ENCODE data around the gene CYP24A1. TPM values are rescaled to one million over a fixed set of nuclear protein-coding genes. Genes with fewer than 3 reads are reported as not detected.

CYP24A1 gene
- total and polyA plus RNA-seq, 2 experiments from 2014 or later, result 0.43 to 1.2 TPM

- peak; percentile 23 for DNase-seq
- H3K4me2 ChIP-seq (ENCODE audit: unreplicated experiment), result no peak overlapping the region
- TF ChIP-seq EZH2 (IDR thresholded peaks at IDR 0.05; ENCODE audit: insufficient read depth, poor library complexity, severe bottlenecking), result no peak
- TF ChIP-seq EZH2phosphoT487 (IDR thresholded peaks at IDR 0.05; ENCODE audit: insufficient read depth, low read depth), result no peak
- no peak overlapping the region for H3K27ac ChIP-seq
- H3K9me2 ChIP-seq (ENCODE audit: insufficient read depth), result no peaks in the 10 kb centered on the region
- H3K4me3 ChIP-seq, result no peak overlapping the region
- H3F3A ChIP-seq (ENCODE audit: insufficient read depth), result peaks cover 6% of the 10 kb centered on the region
- in situ Hi-C loops (cut with MboI), result loop anchor here (10.0 kb wide), 1 partner anchor 535 kb away; no protein-coding TSS in a partner anchor
- no peaks in the 10 kb centered on the region for H4K20me1 ChIP-seq (ENCODE audit: insufficient read depth)
- H3K4me1 ChIP-seq (ENCODE audit: insufficient read depth), result peaks cover 9% of the 10 kb centered on the region; the same call in 1 of the 2 replicates
- no peak overlapping the region for H3K9ac ChIP-seq
- H3K79me2 ChIP-seq (ENCODE audit: insufficient read depth), result no peaks in the 10 kb centered on the region
- H2AFZ ChIP-seq, result no peak overlapping the region
- no peaks in the 10 kb centered on the region for H3K36me3 ChIP-seq (ENCODE audit: low read depth)
- no peaks in the 10 kb centered on the region for H3K27me3 ChIP-seq (replicated peaks; ENCODE audit: insufficient read depth)
- no peaks in the 10 kb centered on the region for H3K9me3 ChIP-seq (ENCODE audit: low read depth)
Observed at GRCh38 chr20:54110041-54110440, 63.7 kb downstream of the CYP24A1 start.

- H2AFZ ChIP-seq, result no peak overlapping the region
- TF ChIP-seq EZH2phosphoT487 (IDR thresholded peaks at IDR 0.05; ENCODE audit: insufficient read depth, low read depth) (no peak), EZH2 (IDR thresholded peaks at IDR 0.05; ENCODE audit: insufficient read depth, poor library complexity, severe bottlenecking) (no peak)
- in situ Hi-C loops (cut with MboI), result no loop called here
- no peaks in the 10 kb centered on the region for H3F3A ChIP-seq (ENCODE audit: insufficient read depth)
- no peaks in the 10 kb centered on the region for H3K9me3 ChIP-seq (ENCODE audit: low read depth)
- H3K4me2 ChIP-seq (ENCODE audit: unreplicated experiment), result no peak overlapping the region
- no peak for DNase-seq
- H3K79me2 ChIP-seq (ENCODE audit: insufficient read depth), result no peaks in the 10 kb centered on the region
- no peaks in the 10 kb centered on the region for H3K9me2 ChIP-seq (ENCODE audit: insufficient read depth)
- H3K4me3 ChIP-seq, result no peak overlapping the region
- no peaks in the 10 kb centered on the region for H4K20me1 ChIP-seq (ENCODE audit: insufficient read depth)
- no peak overlapping the region for H3K9ac ChIP-seq
- 75 to 89% methylated on average over 1 of the region's 1 CpG for WGBS, 2 experiments (ENCODE audit: low coverage in 1 of 2, low lambda C conversion rate in 2 of 2, missing lambda C conversion rate in 2 of 2)
- no peaks in the 10 kb centered on the region for H3K27me3 ChIP-seq (replicated peaks; ENCODE audit: insufficient read depth)
- 0 out of 2 replicates have a peak, but pooled peaks cover 7% of the 10 kb centered on the region for H3K4me1 ChIP-seq (ENCODE audit: insufficient read depth)
- no peaks in the 10 kb centered on the region for H3K36me3 ChIP-seq (ENCODE audit: low read depth)
- H3K27ac ChIP-seq, result no peak overlapping the region
Observed at GRCh38 chr20:54108817-54109216, 65.0 kb downstream of the CYP24A1 start.

- Histone ChIP-seq H3K9me2 (ENCODE audit: insufficient read depth) (no peaks in the 10 kb centered on the region), H2AFZ (no peak overlapping the region), H3K36me3 (ENCODE audit: low read depth) (no peaks in the 10 kb centered on the region), H3K4me3 (no peak overlapping the region), H3K9ac (no peak overlapping the region), H3K27me3 (replicated peaks; ENCODE audit: insufficient read depth) (no peaks in the 10 kb centered on the region), H3K9me3 (ENCODE audit: low read depth) (no peaks in the 10 kb centered on the region), H3K79me2 (ENCODE audit: insufficient read depth) (no peaks in the 10 kb centered on the region), H3F3A (ENCODE audit: insufficient read depth) (no peaks in the 10 kb centered on the region), H4K20me1 (ENCODE audit: insufficient read depth) (no peaks in the 10 kb centered on the region), H3K4me1 (ENCODE audit: insufficient read depth) (0 out of 2 replicates have a peak, but pooled peaks cover 7% of the 10 kb centered on the region), H3K27ac (no peak overlapping the region), H3K4me2 (ENCODE audit: unreplicated experiment) (no peak overlapping the region)
- DNase-seq, result no peak
- no peak for TF ChIP-seq EZH2 (IDR thresholded peaks at IDR 0.05; ENCODE audit: insufficient read depth, poor library complexity, severe bottlenecking)
- no peak for TF ChIP-seq EZH2phosphoT487 (IDR thresholded peaks at IDR 0.05; ENCODE audit: insufficient read depth, low read depth)
- in situ Hi-C loops (cut with MboI), result no loop called here
Observed at GRCh38 chr20:54108326-54108642, 65.5 kb downstream of the CYP24A1 start.

GRCh38 chr20:54107600-54108325, 66.0 kb downstream of the CYP24A1 start:
- in situ Hi-C loops (cut with MboI), result no loop called here
- H2AFZ ChIP-seq, result no peak overlapping the region
- WGBS, 2 experiments (ENCODE audit: low coverage in 1 of 2, low lambda C conversion rate in 2 of 2, missing lambda C conversion rate in 2 of 2), result 75 to 84% methylated on average over 7 of the region's 7 CpGs

More at GRCh38 chr20:54107600-54108325, 66.0 kb downstream of the CYP24A1 start:
- TF ChIP-seq EZH2 (IDR thresholded peaks at IDR 0.05; ENCODE audit: insufficient read depth, poor library complexity, severe bottlenecking) (no peak), EZH2phosphoT487 (IDR thresholded peaks at IDR 0.05; ENCODE audit: insufficient read depth, low read depth) (no peak)
- Histone ChIP-seq H3K27ac (no peak overlapping the region), H3K79me2 (ENCODE audit: insufficient read depth) (no peaks in the 10 kb centered on the region), H3K27me3 (replicated peaks; ENCODE audit: insufficient read depth) (no peaks in the 10 kb centered on the region), H3K9me3 (ENCODE audit: low read depth) (no peaks in the 10 kb centered on the region), H3F3A (ENCODE audit: insufficient read depth) (no peaks in the 10 kb centered on the region), H3K9me2 (ENCODE audit: insufficient read depth) (no peaks in the 10 kb centered on the region), H3K4me1 (ENCODE audit: insufficient read depth) (0 out of 2 replicates have a peak, but pooled peaks cover 7% of the 10 kb centered on the region), H3K4me3 (no peak overlapping the region), H3K4me2 (ENCODE audit: unreplicated experiment) (no peak overlapping the region), H4K20me1 (ENCODE audit: insufficient read depth) (no peaks in the 10 kb centered on the region), H3K9ac (no peak overlapping the region), H3K36me3 (ENCODE audit: low read depth) (no peaks in the 10 kb centered on the region)
- no peak for DNase-seq
